ENCODE data around the gene PCARE.

PCARE gene

GRCh38 chr2:29032189-29032588 is 42.1 kb downstream of the PCARE start:
- DNase-seq, result no peak

GRCh38 chr2:29031046-29031445 is 43.3 kb downstream of the PCARE start:
- DNase-seq, result no peak

- DNase-seq, result no peak
Measured at GRCh38 chr2:29025711-29026110, 48.6 kb downstream of the PCARE start.

GRCh38 chr2:29024882-29025430 is 49.4 kb downstream of the PCARE start:
- DNase-seq, result no peak

GRCh38 chr2:29023188-29023587 is 51.1 kb downstream of the PCARE start:
- DNase-seq, result no peak

GRCh38 chr2:29022679-29023078 is 51.6 kb downstream of the PCARE start:
- DNase-seq, result no peak

GRCh38 chr2:29021886-29022285 is 52.4 kb downstream of the PCARE start:
- DNase-seq, result no peak

GRCh38 chr2:29017716-29018435 is 56.4 kb downstream of the PCARE start:
- no peak for DNase-seq

- no peak for DNase-seq
Measured at GRCh38 chr2:29016504-29016903, 57.8 kb downstream of the PCARE start.

GRCh38 chr2:29015701-29016470 is 58.4 kb downstream of the PCARE start:
- DNase-seq, result no peak

- no peak for DNase-seq
Measured at GRCh38 chr2:29014811-29015421, 59.4 kb downstream of the PCARE start.

- DNase-seq, result no peak
Measured at GRCh38 chr2:29014331-29014730, 60.0 kb downstream of the PCARE start.

- no peak for DNase-seq
Measured at GRCh38 chr2:29013057-29013780, 61.1 kb downstream of the PCARE start.

- no peak for DNase-seq
Measured at GRCh38 chr2:29012211-29012681, 62.1 kb downstream of the PCARE start.
